Raji (cell line): ENCODE measurements around the gene PLEKHA6.

ENCODE experiments used
- POLR2A ChIP-seq: IDR thresholded peaks from 2 replicates; pipeline ENCODE4 v1.6.1; 2011; ENCODE audit warnings: low read depth, low read length, control low read depth; ENCODE audit not compliant: insufficient read depth

The PLEKHA6 gene

DNA sequence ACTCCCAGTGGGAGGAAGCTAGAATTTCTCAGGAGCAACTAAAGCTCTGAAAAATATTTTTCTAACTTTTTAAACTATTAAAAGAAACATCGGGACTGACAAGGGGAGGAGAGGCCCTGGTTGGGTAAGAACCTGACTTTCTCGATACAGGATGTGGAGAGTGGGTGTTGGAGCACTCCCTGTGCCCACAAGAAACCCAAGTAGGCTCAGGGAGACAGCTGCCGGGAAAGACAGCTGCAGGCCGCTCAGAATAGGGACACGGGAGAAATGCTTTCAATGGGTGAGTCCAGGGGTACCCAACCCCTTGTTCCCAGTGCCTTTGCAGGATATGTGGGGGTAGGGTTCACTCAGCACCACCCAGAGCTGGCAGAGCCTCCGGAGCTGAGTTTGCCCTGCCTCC is 43.6 kb downstream of the PLEKHA6 start:
- TF ChIP-seq POLR2A: no peak

DNA sequence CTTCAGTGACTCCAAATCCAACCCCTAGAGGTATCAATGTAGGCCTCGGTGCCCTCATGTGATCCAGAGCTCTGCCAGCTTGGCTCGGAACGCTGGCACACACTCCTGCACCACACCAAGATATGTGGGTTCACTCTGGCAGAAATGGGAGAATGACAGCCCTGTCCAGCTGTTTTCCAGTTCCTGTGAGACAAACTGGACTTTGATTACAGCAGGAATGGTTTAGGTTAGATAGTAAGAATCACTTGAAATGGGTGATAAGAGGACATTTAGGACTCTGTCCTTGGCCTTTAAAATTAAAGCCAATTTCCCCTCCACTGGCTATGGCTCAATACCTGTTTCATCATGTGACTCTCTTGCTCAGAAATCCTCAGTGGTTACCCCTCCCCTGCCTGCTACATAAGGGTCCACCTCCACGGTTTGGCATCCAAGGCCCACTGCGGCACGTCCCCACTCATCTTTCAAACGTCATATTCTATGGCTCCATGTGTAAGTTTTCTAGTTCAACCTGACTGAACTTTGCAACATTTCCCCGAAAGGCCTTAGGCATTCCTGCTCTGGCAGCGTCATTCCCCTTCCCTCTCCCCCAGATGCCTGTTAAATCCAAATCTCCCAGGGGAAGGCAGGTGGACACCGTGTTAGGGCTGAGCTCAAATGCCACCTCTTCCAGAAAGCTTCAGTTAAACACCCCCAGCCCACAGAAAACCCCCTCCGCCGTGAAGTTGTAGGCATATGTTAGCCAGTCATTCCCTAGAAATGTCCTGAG is 44.7 kb downstream of the PLEKHA6 start:
- TF ChIP-seq POLR2A: no peak

DNA sequence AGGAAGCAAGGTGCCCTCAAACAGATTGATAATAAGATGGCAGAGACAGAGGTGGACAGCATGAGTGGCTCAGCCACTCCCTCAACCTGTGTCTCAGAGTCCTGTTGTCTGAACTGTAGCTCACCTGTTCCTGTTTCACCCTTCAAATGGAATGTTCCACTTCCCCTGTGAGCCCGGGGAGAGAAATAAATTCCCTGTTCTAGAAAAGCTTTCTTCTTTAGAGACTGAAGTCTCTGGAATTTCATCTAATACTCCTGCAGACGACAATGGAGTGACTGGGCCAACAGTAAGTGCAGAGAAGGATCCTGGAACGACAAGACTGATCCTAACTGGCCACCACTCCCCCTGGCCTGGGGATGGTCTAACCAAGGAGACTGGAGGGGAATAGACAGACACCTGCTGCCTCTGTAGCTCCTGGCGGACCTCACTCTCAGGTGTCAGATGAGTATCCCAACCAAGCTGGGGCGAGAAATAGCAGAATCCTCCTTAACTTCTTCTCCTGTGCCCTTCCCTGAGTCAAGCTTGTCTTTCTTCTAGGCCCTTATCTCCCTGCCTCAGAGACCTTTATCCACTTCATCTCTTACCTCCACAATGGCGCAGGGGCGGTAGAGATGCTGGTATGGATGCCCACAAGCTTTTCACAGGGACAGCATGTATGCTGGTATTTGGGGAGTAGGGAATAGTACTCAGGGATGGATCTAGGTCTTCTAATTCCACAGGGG is 45.4 kb downstream of the PLEKHA6 start:
- TF ChIP-seq POLR2A: no peak

DNA sequence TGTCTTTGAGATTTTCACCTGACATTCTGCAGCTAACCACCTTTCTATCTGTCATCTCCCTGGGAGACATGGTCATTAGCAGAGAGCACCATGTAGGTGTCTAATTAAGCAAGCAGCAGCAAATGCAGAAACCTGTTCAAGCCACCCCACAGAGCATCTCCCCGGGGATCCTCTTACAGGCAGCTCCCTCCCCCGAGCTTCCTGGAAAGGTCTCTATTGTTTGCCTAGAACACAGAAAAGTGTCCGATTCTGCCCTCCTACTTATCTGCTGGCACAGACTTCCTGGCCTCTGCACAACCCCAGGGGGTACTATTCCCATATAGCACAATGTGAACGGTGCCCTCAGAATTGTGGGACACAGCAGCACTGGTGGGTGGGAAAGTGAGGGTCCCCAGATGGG is 46.1 kb downstream of the PLEKHA6 start:
- TF ChIP-seq POLR2A: no peak

DNA sequence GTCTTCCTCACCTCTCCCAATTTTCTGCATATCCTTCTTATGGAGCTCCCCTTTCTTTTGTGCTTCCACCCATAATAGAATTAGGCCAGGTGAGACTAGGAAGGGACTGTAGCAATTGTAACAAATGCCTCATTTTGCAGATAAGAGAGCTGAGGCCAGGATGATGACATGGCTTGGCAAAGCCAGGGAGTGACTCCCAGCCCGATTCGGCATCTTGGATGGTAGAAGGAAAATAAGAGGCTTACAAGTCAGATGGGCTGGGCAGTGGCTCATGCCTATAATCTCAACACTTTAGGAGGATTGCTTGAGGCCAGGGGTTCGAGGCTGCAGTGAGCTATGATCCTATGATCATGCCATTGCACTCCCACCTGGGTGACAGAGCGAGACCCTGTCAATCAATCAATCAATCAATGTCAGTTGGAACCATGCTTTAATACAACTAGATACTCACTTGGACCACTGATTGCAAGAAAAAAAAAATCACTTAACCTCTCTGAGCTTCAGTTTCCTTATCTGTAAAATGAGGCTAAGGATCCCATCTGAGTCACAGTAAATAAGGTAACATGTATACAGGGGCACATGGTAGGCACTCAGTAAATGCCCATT is 51.6 kb downstream of the PLEKHA6 start:
- TF ChIP-seq POLR2A: no peak

DNA sequence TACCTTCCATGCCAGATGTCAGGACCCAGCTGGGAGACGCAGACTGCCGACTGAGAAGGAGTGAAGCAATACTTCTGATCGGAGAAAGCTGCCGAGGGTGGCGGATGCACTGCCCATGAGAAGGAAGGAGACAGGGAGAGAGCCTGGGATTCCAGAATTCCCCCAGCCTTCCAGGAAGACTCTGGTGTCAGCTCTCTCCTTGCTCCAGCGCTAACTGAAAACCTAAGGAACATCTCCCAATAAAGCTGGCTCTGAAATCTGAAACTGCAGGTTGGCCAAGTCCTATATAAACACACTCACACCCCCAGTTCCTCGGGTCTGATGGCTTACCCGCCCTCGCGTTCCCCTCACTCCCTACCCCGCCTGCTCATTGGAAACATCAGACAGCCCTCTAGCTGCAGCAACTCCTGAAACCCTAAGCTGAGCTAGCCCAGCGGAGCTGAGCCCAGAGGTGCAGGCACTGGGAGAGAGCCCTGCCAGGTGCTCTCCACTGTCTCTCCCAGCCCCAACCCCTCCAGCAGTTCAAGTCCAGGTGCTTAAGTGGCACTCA is 52.3 kb downstream of the PLEKHA6 start:
- TF ChIP-seq POLR2A: no peak

DNA sequence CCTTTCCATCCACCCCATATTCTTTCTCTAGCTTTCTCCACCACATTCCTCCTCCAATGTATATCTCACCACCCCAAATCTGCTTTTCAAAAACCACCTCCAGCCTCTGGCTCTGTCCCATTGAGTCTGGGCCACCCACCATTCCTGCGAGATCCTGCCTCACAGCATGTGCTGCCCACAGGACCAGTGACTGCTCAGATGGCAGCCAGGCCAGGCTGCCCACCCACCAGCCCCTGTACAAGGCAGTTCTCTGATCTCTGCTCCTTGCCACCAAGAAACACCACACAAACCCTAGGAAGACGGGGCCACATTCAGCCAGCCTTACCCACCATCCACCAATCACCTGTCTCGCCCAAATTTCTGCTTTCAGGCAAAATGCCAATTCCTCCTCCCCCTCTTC is 53.7 kb downstream of the PLEKHA6 start:
- no peak for TF ChIP-seq POLR2A

DNA sequence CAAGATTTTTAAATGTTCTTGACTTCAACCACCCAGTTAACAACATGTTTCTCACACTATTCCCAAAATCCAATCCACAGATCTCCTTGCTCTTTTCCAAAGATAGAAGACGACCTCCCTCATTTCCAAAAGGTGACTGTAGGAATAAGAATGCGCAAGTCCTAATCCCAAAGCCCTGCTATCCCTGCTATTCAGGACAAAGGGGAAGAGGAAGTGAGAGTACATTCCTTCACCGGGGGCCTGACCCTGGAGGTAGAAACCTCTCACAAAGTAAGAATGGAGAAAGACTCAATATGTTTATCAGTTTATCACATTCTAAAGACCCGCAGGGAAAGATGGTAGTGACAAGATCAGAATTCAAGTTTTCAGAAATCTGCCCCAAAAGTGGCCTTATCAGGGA is 55.7 kb downstream of the PLEKHA6 start:
- TF ChIP-seq POLR2A: no peak

DNA sequence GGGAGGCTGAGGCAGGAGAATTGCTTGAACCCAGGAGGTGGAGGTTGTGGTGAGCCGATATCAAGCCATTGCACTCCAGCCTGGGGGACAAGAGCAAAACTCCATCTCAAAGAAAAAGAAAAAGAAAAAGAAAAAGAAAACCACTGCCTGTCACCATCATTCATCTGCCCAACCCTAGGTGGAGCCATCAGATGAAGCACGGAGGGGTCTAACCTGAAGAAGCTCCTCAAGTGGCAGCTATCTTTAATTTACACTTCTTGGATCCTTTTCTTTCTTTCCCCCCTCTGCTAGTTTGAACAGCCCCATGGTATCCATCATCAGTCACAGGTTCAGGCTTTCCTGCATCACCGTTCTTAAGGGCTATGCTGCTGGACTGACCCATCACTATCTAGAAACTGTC is 57.0 kb downstream of the PLEKHA6 start:
- TF ChIP-seq POLR2A: no peak

DNA sequence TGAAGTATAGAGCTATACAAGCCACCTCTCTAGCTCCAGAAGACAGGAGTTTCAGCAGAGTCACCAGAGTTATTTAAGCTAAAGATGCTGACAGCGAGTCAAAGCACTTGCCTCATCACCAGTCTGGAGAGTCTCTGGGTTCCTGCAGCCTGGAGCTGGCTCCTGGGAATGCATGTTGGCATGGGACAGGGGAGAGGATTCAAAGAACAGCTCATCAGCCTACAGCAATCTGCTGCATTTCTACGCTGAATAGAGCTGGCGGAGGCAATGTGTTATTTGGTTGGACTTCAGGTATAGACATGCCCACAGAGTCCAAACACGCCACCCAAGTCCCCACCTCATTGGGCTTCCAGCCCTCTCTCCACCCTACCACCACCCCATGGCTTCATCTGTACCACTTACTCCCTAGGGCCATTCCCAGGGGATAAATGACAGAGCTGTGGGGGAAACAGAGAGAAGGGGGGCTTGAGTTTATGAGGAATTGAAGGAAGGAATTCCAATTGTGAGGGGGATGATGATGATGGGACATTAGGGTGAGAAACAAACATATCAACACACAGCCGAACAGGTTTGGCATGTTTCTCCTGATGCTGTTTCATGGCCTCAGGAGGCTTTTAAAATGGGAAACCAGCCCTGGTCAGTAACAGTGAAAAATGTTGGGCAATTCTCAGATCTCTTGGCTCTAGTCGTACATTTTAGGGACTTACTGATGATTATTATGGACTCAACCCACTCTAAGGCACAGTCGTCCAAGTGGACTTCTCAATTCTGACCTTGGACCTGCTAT is 58.4 kb downstream of the PLEKHA6 start:
- TF ChIP-seq POLR2A: no peak

DNA sequence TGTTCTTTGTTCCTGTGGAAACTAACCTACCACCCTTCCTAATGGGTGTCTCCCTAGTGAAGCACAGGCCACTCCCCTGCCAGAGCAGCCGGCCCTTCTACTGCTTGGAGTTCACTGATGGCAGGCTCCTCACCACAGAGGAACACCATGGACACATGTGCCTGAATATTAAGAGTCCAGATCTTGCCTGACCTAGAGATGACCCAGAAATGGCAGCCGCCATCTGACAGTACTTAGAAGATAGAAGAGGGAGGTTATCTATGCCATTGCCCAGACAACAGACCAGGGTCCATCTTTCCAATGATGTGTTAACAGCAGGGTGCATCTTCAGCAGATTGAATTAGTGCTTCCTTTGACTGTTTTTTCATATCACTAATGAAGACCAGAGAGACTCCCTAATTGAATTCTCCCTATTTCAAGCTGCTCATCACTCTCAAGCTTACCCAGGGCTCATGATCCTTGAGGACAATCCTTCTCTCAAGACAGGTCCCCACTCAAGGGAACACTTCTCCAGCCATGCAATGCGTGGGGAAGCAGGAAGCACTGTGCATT is 59.8 kb downstream of the PLEKHA6 start:
- TF ChIP-seq POLR2A: no peak

DNA sequence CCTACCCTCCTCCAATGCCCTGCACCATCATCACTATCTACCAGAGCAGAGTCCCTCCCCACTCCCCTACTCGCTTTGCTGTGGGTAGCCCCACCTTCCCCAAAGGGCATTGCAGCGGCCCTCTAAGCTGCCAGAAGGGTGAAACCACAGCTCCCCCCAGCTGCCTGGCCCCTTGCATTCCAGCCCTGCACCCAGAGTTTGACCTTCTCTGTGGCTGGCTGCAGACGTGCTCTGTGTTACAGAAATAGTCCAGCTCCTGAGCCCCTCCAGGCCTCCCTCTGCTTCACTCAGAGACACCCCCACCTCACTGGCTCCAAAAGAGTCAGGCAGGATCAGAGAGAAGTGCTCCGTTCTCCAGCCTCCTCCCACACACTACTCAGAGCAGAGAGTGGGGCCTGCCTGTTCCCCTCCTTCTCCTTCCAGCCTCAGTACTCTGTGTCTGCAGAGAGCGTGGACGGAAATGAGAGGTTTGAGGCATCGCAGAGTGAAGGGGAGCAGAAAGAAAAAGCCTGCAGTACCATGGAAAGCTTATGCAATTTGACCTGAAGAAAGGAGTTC is 63.2 kb downstream of the PLEKHA6 start:
- TF ChIP-seq POLR2A: no peak

DNA sequence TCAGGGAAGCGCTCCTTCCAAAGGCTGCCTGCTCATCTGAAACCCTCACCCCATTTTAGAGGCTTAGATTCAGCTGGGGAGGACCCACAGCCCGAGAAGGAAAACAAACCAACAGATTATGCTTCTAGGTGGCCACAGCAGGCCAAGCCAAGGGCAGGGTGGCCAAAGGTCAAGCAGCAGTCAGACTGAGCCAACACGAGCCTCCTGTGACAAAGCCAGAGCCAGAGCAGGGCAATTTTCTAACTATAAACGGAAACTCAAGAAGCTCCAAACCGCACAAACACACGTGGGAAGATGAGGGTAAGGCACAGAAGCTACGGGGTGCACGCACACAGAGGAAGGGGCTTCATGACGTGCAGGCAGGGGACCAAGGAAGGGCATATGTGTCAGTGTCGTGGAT is 64.1 kb downstream of the PLEKHA6 start:
- no peak for TF ChIP-seq POLR2A

DNA sequence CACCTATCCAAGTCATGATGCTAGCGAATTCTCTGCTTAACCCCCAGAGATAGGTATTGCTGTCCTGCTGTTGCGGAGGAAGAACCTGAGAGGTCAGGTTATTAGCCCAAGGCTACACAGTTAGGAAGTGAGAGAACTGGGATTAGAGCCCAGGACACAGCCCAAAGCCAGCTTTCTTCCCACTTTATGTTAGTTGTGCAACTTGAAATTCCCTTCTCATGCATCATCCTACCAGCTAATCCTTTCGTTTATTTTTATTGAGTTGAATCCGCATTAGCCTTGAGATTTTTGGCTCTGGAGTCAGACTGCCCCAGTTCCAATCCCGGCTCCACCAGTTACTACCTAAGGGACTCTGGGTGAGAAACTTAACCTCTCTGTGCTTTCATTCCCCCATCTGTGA is 65.4 kb downstream of the PLEKHA6 start:
- no peak for TF ChIP-seq POLR2A

DNA sequence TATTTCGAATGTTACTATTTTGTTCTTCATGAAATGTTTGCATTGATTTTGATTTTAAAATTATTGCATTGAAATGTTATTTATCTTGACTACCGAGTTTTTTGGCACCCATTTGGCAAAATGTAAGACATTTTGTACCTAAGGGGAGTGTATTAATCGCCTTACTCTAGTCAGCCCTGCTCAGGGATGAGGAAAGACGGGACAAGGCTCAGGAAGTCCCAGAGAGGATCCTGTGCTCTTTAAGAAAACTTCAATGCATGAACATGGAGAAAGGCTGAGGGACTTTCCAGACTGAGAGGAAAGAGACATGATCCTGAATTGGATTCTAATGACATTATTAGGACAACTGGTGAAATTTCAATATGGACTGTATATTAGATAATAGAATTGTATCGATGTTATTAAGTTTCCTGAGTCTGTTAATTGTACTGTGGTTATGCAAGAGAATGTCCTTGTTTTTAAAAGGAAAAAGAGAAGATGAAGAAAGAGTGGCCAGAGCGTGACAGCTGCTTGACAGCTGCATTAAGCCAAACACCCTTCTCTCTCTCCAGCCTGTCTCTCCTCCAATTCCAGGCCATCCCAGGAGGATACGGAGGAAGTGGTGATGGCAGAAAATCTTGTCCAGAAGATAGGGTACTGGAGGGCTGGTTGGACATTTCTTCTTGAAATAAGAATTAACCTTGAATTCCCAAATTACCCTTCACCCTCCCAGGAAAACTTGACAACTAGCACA is 66.0 kb downstream of the PLEKHA6 start:
- no peak for TF ChIP-seq POLR2A
